Measurements from ENCODE around the gene RPS21.

RPS21 gene

DNA sequence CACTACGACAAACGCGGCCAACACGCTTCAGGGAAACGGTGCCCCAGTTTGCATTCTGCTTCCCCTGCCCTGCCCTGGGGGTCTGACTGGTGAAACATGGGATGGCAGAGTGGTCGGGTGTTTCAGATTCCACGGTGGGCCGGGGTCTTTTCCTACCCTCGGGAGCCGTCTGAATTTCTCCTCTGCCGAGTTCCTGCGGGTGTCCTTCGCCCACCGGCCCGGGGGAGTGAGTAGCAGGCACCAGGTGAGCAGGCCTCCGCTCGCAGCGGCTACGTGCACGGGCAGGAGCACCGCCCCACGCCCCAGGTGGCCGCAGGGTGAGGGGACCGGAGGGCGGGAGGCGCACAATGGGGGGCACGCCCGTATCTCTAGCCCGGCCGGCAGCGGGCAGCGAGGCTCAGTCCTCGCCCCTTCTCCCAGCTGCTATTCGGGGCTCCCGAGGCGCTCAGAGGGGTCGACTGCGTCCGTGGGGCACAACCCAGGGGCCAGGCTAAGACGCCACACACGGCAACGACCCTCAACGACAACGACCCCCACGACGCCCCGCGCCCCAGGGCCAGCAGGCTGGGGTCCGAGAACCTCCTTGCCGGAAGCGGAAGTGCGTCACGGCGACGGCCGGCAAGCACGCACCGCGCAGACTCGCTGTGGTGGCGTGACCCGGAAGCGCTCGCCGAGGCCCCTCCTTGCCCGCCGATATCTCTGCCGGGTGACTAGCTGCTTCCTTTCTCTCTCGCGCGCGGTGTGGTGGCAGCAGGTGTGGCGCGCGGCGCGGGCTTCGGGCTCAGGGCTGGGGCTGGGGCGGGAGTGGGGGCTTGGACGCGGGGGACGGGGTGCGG lies at the start of gene RPS21:
Gene RPS21 (plus strand): TSS at position 721 of the 836 bp plus-strand sequence. CDS start 236 bp downstream, outside the sequence.
- peak; percentile 91 for DNase-seq

DNA sequence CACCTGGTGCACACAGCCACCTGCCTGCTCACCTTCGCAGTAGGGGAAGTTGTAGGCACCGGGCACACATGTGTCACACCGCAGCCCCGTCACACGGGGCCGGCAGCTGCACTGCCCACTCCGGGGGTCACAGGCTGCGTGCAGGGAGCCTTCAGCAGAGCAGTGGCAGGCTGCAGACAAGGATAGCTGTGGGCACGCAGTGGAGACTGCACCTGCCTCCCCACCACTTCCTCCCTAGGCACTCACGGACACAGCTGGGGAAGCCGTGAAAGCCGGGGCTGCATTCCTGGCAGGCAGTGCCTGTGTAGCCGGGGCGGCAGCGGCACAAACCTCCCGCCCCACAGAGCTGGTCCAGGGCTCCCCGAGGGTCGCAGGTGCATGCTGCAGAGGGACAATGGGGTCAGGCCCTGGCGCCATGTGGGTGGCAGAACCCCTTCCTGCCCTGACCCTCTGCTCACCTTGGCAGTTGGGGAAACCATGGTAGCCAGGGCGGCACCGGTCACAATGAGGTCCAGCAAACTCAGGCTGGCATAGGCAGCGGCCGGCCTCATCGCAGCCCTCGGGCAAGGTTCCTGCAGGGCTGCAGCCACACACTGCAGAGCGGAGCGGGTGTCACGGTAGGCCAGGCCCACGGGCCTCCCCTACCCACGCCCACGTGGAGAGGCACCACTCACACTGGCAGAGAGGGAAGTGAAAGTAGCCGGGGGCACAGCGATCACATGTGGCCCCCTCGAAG lies 49.2 kb upstream of the RPS21 start:
- no peak for DNase-seq

DNA sequence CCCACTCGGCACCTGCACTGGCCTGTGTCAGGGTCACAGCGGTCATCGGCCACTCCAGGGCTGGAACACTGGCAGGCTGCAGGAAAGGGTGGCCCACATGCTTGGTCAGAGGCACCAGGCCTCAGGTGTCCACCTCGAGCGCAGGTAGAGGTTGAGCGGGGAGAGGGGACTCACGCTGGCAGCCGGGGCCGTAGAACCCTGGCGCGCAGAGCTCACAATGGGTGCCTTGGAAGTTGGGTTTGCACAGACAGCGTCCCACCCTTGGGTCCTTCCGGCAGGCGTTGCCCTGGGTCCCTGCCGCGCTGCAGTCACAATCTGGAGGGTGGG lies 48.6 kb upstream of the RPS21 start:
- no peak for DNase-seq

DNA sequence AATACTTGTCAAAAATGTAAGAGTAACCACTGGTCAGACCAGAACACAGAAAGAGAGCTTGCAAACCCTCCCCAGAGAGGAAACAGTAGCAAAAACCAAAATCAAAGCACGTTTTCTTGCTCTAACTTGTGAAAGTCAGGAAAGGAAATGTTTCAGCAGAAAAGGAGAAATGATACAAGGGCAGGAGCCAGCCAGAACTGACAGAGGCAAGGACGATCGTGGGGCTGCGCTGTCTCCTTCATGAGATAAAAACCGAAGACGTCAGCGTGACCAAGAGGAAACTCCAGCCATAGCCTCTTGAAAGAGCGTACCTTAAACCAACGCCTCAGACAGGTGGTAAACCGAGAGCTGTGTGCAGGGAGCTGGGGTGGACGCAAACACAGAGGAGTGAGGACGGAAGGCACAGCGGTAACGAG lies 47.2 kb upstream of the RPS21 start:
- no peak for DNase-seq

DNA sequence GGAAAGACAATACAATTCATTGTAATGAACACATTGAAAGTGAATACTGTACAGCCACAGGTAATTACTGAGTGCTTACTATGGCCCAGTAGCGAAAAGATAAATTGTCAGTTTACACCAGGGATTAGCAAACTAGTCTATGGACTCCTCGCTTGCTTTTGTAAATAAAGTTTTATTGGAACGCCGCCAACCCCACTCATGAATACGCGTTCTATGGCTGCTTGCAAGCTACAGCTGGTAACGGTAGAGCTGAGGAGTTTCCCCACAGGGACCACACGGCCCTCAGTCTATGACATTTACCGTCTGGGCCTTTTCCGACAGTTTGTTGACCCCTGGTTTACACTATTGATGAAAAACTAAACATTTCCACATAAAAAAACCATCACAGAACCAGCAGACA lies 44.0 kb upstream of the RPS21 start:
- peak; percentile 40 for DNase-seq

DNA sequence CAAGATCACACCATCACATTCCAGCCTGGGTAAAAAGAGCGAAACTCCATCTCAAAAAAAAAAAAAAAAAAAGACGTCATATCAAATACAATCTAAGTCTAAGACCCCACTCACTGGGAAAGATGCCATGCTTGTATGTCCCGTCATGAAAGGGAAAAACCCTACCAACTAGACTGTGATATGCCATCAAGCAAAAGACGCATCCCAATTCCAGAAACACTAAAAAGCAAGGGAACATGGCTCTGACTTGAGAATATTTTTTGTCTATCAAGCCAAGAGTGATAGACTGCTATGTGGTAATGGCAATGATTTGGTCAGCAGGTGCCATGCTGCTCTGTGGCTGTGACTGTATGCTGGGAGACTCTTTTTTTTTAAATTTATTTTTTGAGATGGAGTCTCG lies 42.8 kb upstream of the RPS21 start:
- DNase-seq: no peak

DNA sequence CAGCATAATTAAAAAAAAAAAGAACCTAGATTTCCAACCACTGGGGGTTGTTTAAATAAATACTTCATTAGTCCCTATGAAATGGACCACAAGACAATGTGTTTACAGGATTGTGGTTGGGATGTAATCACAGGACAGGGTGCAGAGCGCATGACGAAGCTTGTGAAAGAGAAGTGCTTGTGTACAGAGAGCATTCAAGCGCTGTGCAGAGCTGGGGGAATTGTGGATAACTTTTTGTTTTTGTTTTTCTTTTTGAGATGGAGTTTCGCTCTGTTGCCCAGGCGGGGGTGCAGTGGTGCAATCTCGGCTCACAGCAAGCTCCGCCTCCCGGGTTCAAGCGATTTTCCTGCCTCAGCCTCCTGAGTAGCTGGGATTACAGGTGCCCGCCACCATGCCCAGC lies 42.1 kb upstream of the RPS21 start:
- no peak for DNase-seq

DNA sequence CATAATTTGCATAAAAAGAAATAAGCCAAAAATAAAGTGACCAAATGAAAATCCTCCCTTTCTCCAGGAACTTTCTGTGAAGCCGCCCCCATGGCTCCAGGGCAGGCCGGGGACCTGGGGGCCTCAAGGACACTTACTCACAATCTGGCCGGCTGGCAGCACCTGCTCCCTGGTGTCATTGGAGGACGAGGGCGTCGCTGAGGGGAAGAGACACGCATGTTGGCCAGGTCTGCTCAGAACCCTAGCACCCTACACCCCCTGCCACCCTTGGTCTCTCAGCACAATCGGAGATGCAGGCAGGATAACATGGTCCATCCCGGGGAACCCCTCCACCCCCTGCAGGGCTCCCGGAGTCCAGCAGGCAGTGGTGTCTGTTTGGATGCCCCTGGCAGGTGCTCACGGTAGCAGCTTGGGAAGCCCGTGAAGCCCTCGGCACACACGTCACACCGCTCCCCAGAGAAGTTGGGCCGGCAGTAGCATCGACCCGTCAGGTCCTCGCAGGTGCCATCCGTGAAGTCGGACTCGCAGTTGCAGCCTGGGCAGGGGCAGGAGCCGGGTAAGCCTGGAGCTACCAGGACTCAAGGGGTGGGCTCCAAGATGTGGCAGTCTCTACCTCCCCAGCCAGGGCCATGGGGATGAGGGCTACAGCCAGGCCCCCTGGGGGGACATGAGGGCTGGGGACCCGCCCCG lies 41.1 kb upstream of the RPS21 start:
- no peak for DNase-seq

DNA sequence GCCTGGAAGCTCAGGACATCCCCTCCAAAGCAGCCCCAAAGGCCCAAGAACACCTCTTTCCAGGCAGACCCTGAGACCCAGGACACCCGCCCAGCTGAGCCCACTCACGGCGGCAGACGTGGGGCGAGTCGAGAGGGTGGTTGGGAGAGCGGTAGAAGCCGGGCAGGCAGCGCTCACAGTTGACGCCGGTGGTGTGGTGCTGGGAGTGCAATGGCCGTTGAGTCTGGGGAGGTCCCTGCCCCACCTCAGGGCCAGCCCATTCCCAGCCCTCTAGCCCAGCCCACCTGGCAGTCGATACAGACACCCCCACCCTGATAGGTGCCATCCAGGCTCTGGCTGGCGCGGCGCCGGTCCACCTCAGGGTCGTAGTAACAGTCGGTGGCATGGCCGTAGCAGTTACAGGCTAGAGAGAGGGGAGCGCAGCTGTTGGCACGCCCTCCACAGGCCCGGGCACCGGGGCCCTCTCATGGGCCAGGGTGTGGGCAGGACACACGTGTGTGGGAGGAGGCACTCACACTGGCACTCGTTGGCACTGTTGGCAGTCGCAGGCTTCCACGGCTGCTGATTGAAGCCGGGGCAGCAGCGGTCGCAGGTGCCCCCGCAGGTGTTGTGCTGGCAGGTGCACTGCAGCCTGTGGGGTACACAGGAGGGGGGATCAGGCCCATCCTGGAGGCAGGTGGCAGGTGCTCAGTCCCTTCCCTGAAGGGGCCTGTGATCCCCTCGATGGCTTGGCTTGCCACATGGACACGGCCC lies 40.3 kb upstream of the RPS21 start:
- DNase-seq: no peak

DNA sequence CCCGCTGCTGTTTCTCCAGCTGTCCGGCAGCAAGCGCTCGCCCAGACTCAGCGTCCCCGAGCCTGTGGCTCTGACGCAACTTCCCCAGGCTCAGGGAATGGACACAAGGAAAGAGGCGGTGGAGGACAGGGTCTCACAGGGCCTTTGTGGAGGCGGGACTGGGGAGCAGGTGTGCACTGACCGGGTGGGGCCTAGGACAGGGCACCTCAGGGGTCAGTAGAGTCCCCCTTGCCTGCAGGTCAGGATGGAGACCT lies 39.8 kb upstream of the RPS21 start:
- no peak for DNase-seq

DNA sequence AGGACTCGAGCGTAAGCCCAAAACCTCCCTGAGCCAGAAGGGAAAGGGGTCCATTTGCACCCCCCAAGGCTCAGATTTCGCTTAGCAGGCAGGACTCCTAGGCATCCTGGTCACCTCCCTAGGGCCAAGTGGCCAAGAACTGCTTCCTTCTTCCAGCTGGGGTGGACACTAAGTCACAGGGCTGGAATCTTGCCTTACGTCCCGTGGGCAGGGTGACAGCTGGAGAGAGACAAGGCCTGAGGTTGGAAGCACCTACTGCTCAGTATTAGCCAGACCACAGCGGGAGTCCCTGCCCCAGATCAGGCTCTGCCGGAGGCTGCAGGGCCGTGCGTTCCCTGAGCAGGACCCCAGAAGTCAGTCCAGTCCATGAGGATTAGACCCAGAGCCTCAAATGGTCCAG lies 39.5 kb upstream of the RPS21 start:
- no peak for DNase-seq

DNA sequence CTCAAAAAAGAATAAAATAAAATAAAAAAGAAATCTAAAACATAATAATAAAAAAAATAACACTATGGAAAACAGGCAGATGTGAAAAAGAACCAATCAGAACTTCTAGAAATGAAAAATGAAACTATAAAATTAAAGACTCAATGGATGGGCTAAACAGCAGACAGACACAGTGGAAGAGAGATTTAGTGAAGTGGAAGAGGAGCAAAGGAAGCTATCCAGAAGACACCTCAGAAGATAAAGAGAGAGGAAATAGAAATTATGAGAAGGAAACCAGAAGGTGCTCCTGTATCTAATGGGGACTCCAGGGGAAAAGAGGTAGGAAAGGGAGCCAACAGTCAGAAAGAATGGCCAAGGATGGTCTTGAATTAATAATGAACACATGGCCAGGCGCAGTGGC lies 38.3 kb upstream of the RPS21 start:
- DNase-seq: no peak

DNA sequence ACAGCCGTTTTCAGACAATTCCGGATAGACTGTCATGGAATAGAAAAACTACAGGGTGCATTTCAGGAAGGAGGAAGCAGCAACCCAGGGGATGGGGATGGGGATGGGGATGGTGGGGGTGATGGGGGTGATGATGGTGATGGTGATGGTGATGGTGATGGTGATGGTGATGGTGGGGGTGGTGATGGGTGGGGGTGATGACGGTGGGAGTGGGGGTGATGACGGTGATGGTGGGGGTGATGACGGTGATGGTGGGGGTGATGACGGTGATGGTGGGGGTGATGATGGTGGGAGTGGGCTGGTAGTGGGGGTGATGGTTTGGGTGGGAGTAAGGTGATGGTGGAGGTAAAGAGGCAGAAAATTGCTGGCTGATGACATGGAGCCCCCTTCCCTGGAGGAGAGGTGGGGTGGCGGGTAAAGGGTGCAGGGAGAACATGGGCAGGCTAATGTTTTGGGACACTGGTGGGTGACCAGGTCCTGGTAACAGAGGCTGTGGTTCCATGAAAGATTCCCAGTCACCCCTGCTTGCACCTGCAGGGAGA lies 37.3 kb upstream of the RPS21 start:
- DNase-seq: no peak

DNA sequence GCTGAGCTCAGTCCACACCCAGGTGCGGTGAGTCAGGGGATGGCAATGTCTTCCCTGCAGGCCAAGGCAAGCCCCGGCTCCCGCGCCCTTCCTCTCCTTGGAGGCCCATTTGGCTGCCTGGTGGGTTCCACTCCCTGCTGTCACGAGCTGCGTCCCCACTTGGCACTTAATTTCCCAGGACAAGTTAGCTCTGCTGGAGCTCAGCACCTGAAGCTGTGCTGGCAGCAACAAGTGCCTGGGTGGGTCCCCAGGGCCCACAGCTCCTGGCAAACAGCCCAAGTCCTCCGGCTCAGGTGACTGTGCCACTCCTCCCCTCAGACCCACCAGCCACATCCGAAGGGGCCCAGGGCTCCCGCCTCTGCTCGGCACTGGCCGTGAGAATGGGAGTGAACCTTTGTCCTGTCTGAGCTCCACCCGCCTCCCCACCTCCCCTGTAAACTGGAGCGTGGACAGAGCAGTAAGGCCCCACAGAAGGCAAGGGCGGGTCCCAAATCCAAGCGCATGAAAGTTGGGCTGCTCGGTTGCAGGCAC lies 36.7 kb upstream of the RPS21 start:
- no peak for DNase-seq

DNA sequence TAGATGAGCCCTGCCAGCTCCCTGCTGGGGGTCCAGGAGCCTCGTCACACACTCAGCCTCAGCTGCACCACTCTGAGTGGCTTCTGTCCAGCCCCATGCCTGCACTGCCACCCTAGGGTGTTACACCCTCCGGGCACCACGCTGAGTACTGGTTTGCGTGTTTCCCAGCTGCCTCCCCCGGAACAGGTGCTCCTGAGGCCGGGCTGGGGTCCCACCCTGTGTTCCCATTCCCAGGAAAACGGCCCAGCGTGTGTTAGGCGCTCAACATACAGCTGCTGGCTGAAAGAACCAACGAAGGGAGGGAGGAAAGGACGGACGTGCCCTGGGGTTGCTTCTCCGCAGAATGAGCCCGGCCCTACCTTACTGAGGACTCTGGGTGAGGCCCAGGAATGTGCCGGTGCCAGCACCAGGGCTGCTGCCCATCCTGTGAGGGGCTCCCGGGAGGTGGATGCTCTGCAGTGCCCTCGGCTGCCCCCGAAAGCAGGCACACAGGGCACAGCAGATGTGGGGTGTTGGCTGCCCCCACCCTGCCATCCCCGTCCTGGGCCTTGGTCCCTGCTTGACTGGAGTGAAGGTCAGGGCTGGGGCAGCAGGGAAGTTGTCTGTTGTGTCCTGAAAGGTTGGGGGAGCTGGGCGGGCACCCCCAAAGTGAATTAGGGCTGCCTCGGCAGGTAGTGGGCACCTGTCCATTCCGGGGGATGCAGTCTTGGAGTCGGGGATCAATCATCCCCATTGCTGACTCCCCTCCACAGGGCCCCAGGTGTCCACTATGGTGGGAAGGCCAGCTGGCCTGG lies 36.1 kb upstream of the RPS21 start:
- DNase-seq: no peak

DNA sequence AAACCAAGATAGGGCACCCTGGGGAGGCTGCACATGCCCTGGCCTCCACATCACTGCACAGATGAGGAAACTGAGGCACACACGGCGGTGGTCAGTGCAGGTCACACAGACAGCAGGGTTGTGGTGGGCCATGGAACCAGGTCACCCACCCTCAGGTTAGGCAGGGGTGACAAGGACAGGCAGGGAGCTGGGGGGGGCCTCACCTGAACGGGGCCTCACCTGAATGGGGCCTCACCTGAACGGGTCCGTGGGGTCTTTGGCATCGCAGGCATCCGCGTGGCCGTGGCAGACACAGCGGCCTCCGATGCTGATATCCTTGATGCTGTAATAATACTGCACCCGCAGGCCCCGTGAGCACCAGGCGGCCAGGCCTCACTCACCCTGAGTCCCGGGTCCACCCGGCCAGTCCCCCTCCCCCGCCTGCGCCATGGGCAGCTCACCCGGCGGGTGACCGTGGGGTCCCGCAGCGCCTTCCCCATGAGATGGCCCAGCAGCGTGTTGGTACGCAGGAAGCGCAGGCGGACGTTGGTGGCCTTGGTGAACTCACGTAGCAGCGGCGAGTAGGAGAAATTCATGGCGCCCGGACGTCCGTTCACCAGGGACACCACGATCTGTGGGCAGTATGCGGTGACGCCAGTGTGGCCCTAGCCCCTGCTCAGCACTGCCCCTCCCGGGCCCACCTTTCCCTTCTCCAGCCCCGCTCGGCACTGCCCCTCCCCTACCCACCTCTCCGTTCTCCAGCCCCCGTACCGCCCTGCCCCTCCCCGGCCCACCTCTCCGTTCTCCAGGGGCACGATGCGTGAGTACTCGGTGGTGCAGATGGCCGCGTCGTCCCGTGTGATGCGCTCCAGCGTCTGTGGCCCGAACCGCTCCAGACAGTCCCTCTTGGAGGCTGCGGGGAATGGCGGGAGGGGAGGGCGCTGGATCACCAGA lies 35.2 kb upstream of the RPS21 start:
- DNase-seq: no peak

DNA sequence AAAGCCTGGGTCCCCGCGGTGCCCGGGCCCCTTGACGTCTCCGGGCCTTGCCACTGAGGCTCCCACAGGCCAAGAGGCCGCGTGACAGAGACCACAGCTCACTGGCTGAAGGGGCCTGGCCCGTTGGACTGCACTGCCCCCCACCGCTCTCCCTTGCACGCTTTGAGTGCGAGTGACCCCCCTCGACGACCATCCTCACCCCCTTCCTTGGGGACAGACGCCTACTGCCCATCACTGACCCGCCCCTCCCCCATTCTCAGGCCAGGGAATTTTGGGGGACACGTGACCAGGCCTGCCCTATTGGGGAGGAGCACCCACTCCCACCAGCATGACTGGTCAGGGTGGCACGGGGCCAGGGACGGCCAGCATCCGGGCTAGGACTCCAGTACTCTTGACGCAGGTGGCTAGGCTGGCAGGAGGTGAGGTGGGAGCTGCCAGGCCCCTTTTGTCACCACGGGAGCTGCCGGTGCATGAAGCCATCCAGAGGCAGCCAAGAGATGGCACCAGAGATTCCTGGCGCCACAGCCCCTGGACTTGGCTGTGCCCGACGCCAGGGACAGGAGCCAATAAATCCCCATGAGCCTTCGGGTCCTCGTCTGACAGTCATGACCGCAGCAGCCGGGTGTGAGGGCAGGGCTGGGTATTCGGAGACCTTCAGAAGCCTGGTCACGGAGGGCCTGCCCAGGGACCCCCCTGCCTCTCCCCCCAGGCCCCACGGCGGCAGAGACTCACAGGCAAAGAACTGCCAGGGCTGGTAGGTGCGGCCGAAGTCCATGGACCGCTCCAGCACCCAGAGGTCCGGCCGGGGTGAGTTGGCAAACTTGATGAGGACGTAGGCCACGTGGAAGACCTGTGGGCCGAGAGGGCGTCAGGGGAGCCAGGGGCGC lies 34.3 kb upstream of the RPS21 start:
- no peak for DNase-seq

DNA sequence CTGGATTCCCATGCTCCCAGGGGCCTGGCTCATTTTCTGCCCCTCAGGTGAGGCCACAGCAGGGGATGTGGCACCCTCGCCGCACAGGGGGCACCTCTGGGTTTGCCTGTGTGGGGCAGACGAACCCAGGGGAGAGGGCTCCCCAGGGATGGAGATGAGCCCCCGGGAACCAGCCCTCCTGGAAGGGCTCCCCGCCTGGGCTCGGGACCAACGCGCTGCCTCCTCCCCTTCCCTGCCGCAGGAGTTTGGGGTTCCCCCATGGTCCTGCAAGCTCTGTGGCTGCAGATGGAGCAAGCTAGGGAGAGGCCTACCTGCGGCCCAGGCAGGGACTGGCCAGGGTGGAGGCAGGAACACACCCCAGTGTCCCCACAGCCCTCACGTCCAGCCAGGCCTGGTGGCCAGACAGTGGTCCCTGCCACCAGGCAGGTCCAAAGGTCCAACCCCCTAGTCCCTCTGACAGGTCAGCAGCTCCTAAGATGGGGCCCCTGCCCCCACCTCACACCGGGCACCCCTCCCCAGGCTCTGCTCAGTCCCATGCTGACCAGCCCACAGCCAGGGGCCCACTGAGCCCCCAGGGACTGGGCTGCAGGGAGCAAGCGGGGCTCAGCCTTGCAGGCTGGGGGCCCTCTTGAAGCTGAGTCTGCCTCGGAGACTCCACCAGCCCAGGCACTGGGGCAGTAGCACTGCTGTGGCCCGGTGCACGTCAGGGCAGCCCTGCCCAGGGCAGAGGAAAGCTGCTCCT lies 33.4 kb upstream of the RPS21 start:
- no peak for DNase-seq

Data from NCI-H510A treated with DMSO at 0.1 percent for 48 hours (cell line).